ENCODE measurements around the gene BTAF1.
A peak's percentile ranks its signal among the peaks of the same experiment; 100 is the strongest.

BTAF1 gene

DNA sequence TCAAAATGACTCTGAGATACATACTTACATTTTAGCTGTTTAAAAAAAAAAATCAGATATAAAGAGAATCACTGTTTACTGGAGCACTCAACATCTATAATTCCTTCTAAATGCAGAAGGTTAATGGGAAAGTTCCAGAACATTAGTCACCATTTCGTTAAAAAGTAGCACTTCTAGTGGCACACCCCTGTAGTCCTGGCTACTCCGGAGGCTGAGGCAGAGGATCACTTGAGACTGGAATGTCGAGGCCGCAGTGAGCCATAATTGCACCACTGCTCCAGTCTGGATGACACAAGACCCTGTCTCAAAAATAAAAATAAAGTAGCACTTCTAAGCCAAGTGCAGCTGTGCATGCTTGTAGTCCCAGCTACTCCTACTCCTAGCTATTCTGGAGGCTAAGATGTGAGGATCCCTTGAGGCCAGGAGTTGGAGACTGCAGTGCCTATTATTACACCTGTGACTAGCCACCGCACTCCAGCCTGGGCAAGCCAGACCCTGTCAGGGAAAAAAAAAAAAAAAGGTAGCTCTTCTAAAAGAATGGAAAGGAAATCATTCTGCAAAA, 16.5 kb upstream of the BTAF1 start:
- no peak overlapping the region for H3K4me3 ChIP-seq (ENCODE audit: low read length)
- no peak for DNase-seq (ENCODE audit: low read depth, low spot score)

- DNase-seq (ENCODE audit: low read depth, low spot score), result no peak
- H3K4me3 ChIP-seq (ENCODE audit: low read length), result peak overlapping the region; percentile 70
Observed at GRCh38 chr10:91907914-91908336, 15.6 kb upstream of the BTAF1 start.

GRCh38 chr10:91908337-91909116, 15.0 kb upstream of the BTAF1 start:
- peak overlapping the region; percentile 70 for H3K4me3 ChIP-seq (ENCODE audit: low read length)
- peak; percentile 70 for DNase-seq (ENCODE audit: low read depth, low spot score)

GRCh38 chr10:91909117-91909677, 14.4 kb upstream of the BTAF1 start, which contains the start of gene FGFBP3:
Gene FGFBP3, minus strand, starts transcription at chr10:91909486. Its CDS starts 517 bp downstream, at chr10:91908969.
- H3K4me3 ChIP-seq (ENCODE audit: low read length), result peak within 1 kb of the TSS; percentile 70
- DNase-seq (ENCODE audit: low read depth, low spot score), result peak; percentile 69

- DNase-seq (ENCODE audit: low read depth, low spot score), result no peak
- H3K4me3 ChIP-seq (ENCODE audit: low read length), result no peak overlapping the region
Observed at GRCh38 chr10:91910467-91910866, 13.1 kb upstream of the BTAF1 start.

- H3K4me3 ChIP-seq (ENCODE audit: low read length), result no peak overlapping the region
- no peak for DNase-seq (ENCODE audit: low read depth, low spot score)
Observed at GRCh38 chr10:91919651-91920050, 3.9 kb upstream of the BTAF1 start.

GRCh38 chr10:91924212-91925021, 847 bp downstream of the BTAF1 start:
- DNase-seq (ENCODE audit: low read depth, low spot score), result no peak
- H3K4me3 ChIP-seq (ENCODE audit: low read length), result peak overlapping the region; percentile 93

DNA sequence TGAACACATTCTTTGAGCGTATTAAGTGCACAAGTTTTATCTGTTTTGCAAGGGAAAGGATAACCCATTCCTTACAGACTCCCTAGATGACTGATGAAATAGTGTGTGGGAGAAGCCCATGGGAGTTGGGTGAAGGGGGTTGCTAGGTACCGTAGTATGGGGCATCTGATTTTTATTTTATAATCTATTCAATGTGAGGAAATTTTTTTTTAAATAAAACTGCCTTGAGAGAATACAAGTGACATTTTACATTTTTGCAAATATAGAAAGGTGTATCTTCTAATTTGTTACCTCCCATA, 1.4 kb downstream of the BTAF1 start:
- peak overlapping the region; percentile 93 for H3K4me3 ChIP-seq (ENCODE audit: low read length)

DNA sequence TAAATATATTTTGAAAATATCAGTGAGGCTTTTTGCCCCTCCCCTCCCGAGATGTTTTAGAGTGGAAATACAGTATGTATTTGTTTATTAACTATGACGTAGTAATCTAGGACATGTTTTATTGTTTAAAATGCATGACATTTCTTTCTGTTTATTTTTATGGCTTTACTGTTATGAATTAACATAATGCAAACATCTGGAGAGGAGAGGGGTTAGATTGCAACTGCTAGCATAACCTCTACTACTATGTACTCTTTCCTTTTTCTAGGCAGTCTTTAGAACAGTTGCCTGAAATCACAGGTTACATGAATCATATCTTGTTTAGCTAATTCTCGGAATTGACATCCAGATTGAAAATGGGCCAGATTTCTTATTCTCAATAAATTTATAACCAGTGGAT, 7.4 kb downstream of the BTAF1 start:
- no peak overlapping the region for H3K4me3 ChIP-seq (ENCODE audit: low read length)
- DNase-seq (ENCODE audit: low read depth, low spot score), result no peak

More for the DNA sequence above, 1.4 kb downstream of the BTAF1 start:
- no peak for DNase-seq (ENCODE audit: low read depth, low spot score)

DNA sequence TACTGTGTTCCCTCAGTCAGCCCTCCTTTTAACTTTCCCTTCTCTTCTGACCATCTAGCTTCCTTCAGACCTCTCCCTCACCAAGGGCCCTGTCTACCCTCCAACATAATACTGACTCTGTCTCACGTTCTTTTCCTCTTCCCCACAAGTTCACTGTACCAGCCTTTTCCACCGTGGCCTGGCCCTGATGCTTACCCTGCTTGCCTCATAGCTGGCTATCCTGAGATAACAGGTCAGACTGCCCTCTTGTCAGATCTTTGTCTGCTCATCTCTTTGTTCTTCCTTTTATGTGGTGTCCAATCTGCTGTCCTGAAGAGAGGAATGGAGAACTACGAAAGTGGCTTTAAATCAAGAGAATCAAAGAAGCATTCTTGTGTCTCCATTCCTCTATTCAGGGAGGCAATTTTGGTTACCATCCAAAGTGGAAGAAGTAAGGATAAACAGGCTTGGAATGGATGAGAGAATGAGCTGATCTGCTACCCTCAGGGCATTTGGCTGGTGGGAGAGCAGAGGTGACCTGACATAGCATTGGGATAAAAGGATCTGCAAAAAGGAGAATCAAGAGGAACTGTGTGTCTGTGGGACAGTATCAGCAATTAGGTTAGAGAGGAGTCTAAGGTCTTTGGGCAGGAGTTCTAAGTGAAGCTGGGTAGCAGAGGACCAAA, 8.1 kb downstream of the BTAF1 start:
- no peak overlapping the region for H3K4me3 ChIP-seq (ENCODE audit: low read length)
- DNase-seq (ENCODE audit: low read depth, low spot score), result no peak

DNA sequence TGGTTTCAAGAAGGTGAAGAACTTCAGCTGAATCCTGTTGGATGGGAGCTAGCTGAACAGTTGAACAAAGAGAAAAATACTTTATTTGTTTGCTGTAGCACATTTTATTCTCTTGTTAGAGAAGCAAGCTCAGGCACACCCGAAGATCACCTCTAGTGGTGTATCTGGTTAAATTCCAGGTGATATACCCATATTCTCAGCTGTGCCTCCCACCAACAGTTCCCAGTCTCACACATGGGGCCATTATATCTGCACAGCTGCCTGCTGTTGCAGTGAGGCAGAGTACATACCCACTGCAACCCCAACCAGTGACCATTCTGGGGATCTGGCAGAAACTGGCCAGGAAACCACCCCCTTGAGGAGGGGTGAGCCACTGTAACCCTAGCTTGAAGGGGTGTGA, 9.2 kb downstream of the BTAF1 start:
- H3K4me3 ChIP-seq (ENCODE audit: low read length), result no peak overlapping the region
- DNase-seq (ENCODE audit: low read depth, low spot score), result no peak

DNA sequence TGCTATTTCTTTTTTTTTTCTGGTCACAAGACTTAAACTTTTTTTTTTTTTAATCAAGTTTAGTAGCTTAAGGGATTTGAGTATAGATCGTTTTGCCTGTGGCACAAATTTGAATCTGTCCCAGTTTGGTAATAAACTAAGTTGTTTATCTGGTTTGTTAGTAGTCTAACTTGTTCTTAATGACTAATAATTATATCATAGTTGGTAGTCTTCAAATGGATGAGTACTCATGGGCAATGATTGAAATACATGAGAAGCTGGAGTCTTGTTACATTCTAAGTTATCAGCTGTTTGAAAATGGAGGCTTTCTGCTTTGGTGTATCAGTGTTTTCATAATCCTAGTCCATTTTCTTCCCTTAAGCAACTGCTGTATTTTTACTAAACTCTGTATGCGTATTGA, 12.3 kb downstream of the BTAF1 start:
- H3K4me3 ChIP-seq (ENCODE audit: low read length), result no peak overlapping the region

GRCh38 chr10:91939653-91940052, 16.1 kb downstream of the BTAF1 start:
- no peak overlapping the region for H3K4me3 ChIP-seq (ENCODE audit: low read length)
- DNase-seq (ENCODE audit: low read depth, low spot score), result no peak

More for the DNA sequence above, 12.3 kb downstream of the BTAF1 start:
- no peak for DNase-seq (ENCODE audit: low read depth, low spot score)

- H3K4me3 ChIP-seq (ENCODE audit: low read length), result no peak overlapping the region
- no peak for DNase-seq (ENCODE audit: low read depth, low spot score)
Observed at GRCh38 chr10:91941426-91941825, 17.9 kb downstream of the BTAF1 start.

DNA sequence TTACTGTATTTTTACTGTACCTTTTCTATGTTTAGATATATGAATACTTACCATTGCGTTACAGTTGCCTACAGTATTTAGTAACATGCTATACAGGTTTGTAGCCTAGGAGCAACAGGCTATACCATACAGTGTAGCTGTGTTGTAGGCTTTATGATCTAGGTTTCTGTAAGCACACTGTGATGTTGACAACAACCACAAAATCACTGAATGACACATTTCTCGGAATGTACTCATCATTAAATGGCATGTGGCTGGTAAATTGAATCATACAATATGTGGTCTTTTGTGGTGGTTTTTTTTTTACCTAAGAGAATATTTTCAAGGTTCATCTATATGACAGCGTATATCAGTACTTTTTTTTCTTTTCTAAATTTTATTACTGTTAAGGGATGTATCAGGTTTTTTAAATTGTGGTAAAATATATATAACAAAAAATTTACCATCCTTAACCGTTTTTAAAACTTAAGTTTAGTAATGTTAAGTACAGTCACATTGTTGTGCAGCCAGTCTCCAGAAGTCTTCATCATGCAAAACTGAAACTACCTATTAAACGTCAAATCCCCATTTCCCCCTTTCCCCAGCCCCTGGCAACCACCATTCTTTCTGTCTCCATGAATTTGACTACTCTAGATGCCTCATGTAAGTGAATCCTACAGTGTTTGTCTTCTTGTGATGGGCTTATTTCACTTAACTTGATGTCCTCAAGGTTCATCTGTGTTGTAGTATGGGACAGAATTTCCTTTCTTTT, 21.5 kb downstream of the BTAF1 start:
- H3K4me3 ChIP-seq (ENCODE audit: low read length), result no peak overlapping the region
- no peak for DNase-seq (ENCODE audit: low read depth, low spot score)

DNA sequence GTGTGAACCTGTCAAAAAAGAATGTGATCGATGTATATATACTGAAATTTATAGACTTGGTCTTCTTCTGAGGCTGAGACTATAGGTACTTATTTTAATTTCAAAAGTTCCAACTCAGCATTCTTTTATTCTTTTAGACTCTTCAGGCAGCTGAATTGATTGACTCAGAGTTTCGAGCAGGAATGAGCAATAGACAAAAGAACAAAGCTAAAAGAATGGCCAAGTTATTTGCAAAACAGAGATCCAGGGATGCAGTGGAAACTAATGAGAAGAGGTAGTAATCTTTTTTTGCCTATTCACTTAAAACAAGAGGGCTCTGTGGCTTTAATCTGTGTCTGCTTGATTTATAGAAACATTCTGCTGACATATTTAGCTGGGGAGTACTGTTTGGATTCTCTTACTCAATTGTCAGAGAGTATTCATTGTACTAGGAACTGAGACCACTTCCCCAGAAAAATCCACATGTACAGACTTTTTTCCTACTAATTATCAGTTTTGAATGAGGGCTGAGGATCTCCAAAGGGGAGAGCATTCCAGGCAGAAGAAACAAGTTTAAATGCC, 30.1 kb downstream of the BTAF1 start:
- H3K4me3 ChIP-seq (ENCODE audit: low read length), result no peak overlapping the region
- no peak for DNase-seq (ENCODE audit: low read depth, low spot score)

DNA sequence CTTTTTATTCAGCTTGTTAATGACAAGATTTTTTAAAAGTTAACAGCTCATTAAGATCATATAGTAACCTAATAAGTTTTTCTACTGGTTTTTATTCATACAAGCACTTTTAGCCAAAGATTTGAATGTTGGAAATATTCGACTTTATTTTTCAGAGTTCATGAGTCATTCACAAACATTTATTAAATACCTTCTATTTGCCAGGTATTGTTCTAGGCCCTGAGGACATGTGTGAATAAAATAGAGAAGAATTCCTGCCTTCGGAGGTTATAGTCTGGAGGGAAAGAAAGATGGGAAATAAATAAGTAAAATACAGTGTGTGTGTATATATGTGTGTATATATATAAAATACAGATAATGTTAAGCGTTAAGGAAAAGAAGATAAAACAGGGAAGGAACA, 31.5 kb downstream of the BTAF1 start:
- DNase-seq (ENCODE audit: low read depth, low spot score), result no peak

GRCh38 chr10:91957091-91957490, 33.5 kb downstream of the BTAF1 start:
- H3K4me3 ChIP-seq (ENCODE audit: low read length), result no peak overlapping the region
- DNase-seq (ENCODE audit: low read depth, low spot score), result no peak

More for the DNA sequence above, 31.5 kb downstream of the BTAF1 start:
- no peak overlapping the region for H3K4me3 ChIP-seq (ENCODE audit: low read length)
